HepG2 (cell line): ENCODE results near the gene MEGF11. TPM values are rescaled to one million over a fixed set of nuclear protein-coding genes. Genes with fewer than 3 reads are reported as not detected.

ENCODE experiments used
- ATAC-seq: fragments of 200-7000 bp; cut with Tn5 transposase; 3 replicates; pipeline ENCODE4 v1.9.1; 2020; ENCODE audit warnings: mild to moderate bottlenecking, moderate library complexity
- BruUV-seq: library from RNA; stranded (reverse); fragments of 400-500 nt; replicated peaks from 2 replicates; lab custom pipeline; 2021; lab: Mats Ljungman, UMichigan
- CTCF ChIA-PET: fragments of 300-600 bp; formaldehyde crosslinking; extraction: SDS; loops from one replicate; lab custom pipeline; 2021; ENCODE audit warnings: low total read pairs, inconsistent platforms, low intra/inter-chr PET ratio; lab: Yijun Ruan, JAX
- POLR2A ChIA-PET: fragments of 350-600 bp; sonication (Branson Sonifier 250); formaldehyde crosslinking; loops from one replicate; lab custom pipeline; 2020; ENCODE audit warnings: antibody characterized with exemption, inconsistent platforms; lab: Yijun Ruan, JAX
- DNase-seq: peaks from one replicate; pipeline ENCODE4 v3.0.0-alpha.2; 2015; ENCODE audit warnings: low spot score
- FAIRE-seq: peaks from 3 replicates; lab custom pipeline; 2011; peaks lifted over from hg19 to GRCh38; lab: Jason Lieb, UNC
- H2AFZ ChIP-seq: one replicate; pipeline ENCODE4 v1.6.1; 2011; ENCODE audit warnings: low read length, inconsistent platforms
- H3K27ac ChIP-seq: fragments of 300-600 bp; 3 replicates; pipeline ENCODE4 v1.8.0; 2011; ENCODE audit warnings: mixed run types, mild to moderate bottlenecking, mixed read lengths, low read length, inconsistent platforms; ENCODE audit not compliant: insufficient read depth; ENCODE audit errors: extremely low read length
- H3K27me3 ChIP-seq, 2 experiments: fragments of 200-600 bp in 1 of 2; 2 replicates in 1 of 2; 3 replicates in 1 of 2; pipeline versions ENCODE4 v1.6.0 to v1.8.0; 2011; ENCODE audit warnings: low read length in 2 of 2, mild to moderate bottlenecking in 2 of 2, moderate library complexity in 2 of 2, inconsistent platforms in 1 of 2; ENCODE audit not compliant: insufficient read depth in 2 of 2, control insufficient read depth in 1 of 2
- H3K36me3 ChIP-seq, 2 experiments: fragments of 200-600 bp in 1 of 2; replicated peaks in 1 of 2; 2 replicates in 1 of 2; 3 replicates in 1 of 2; pipeline versions ENCODE4 v1.5.1 to v1.8.0; 2011; ENCODE audit warnings: low read length in 2 of 2, inconsistent platforms in 1 of 2; ENCODE audit not compliant: insufficient read depth in 2 of 2, control insufficient read depth in 1 of 2
- H3K4me1 ChIP-seq: 2 replicates; pipeline ENCODE4 v1.5.1; 2012; ENCODE audit warnings: low read length, inconsistent platforms; ENCODE audit not compliant: insufficient read depth
- H3K4me2 ChIP-seq: 2 replicates; pipeline ENCODE4 v1.6.0; 2011; ENCODE audit warnings: low read depth, low read length, inconsistent platforms
- H3K4me3 ChIP-seq, 3 experiments: fragments of 200-600 bp in 1 of 3; sonication (generic), shearing (Covaris generic) in 1 of 3; replicated peaks in 1 of 3; 2 replicates each; pipeline ENCODE4 v1.5.1; 2011 to 2016; ENCODE audit warnings: low read length in 3 of 3, inconsistent platforms in 2 of 3, low read depth in 2 of 3, mild to moderate bottlenecking in 2 of 3, control low read depth in 1 of 3, mixed read lengths in 1 of 3; ENCODE audit not compliant: insufficient read depth in 1 of 3
- H3K79me2 ChIP-seq: one replicate; pipeline ENCODE4 v1.6.1; 2011; ENCODE audit warnings: low read length, inconsistent platforms; ENCODE audit not compliant: insufficient read depth
- H3K9ac ChIP-seq: 2 replicates; pipeline ENCODE4 v1.6.0; 2011; ENCODE audit warnings: mild to moderate bottlenecking, low read depth, low read length, inconsistent platforms; ENCODE audit not compliant: insufficient read depth
- H3K9me3 ChIP-seq: 2 replicates; pipeline ENCODE4 v1.5.1; 2012; ENCODE audit warnings: mild to moderate bottlenecking, low read length
- H4K20me1 ChIP-seq: 2 replicates; pipeline ENCODE4 v1.6.0; 2011; ENCODE audit warnings: inconsistent platforms, mild to moderate bottlenecking, low read length, moderate library complexity; ENCODE audit not compliant: insufficient read depth
- DMTF1 ChIP-seq: sonication (generic); formaldehyde crosslinking; IDR thresholded peaks from 2 replicates; pipeline ENCODE4 v1.4.0; 2020; ENCODE audit warnings: mild to moderate bottlenecking, missing genetic modification reagents
- TP53 ChIP-seq: sonication (generic); formaldehyde crosslinking; conservative IDR thresholded peaks from 2 replicates; pipeline ENCODE4 v1.4.0; 2020; ENCODE audit warnings: missing genetic modification reagents
- WGBS: methylation state at CpG from one replicate; pipeline ENCODE4 v1.1.6; 2017; ENCODE audit warnings: low lambda C conversion rate; 5-methylcytosine and 5-hydroxymethylcytosine counted together
- in situ Hi-C: cut with HindIII; loops from 2 replicates; pipeline ENCODE4 v1.10.0; 2017; ENCODE audit warnings: low pct_unique_long_range_greater_than_20kb; ENCODE audit not compliant: extremely low pct_ligation_motif_present
- intact Hi-C: fragments of 100-400 bp; cut with micrococcal nuclease; formaldehyde crosslinking; loops from one replicate; pipeline ENCODE4 v1.10.0; 2022; ENCODE audit not compliant: unreplicated experiment
- polyA plus RNA-seq, 8 experiments: library from polyadenylated mRNA; depleted of rRNA in 3 of 8; stranded (reverse) in 7 of 8; unstranded in 1 of 8; fragments of >200 nt; fragmentation: Illumina TruSeq in 4 of 8; extraction: Trizol in 4 of 8; gene quantifications; 2 replicates each; pipeline versions ENCODE4 v1.2.1 to v1.2.3, GENCODE V29; 2011 to 2016; ENCODE audit warnings: low read depth in 4 of 8, missing spikeins in 1 of 8, mixed read lengths in 1 of 8; ENCODE audit not compliant: insufficient read depth in 1 of 8
- total RNA-seq, 5 experiments: library from RNA; depleted of rRNA; stranded (reverse); fragments of >200 nt; fragmentation: Illumina TruSeq; extraction: Trizol; gene quantifications; 2 replicates each; pipeline ENCODE4 v1.2.3, GENCODE V29; 2016; ENCODE audit warnings: low read depth in 1 of 5
- TF ChIP-seq, protein P1 (sequence below): sonication (generic); formaldehyde crosslinking; IDR thresholded peaks from 2 replicates; pipeline ENCODE4 v1.4.0; 2020; ENCODE audit warnings: missing genetic modification reagents

The MEGF11 gene
- total and polyA plus RNA-seq, 2 of the 13 experiments (the other 11 are each of a cell fraction or from before 2014, with no cell fraction given) = not detected

DNA sequence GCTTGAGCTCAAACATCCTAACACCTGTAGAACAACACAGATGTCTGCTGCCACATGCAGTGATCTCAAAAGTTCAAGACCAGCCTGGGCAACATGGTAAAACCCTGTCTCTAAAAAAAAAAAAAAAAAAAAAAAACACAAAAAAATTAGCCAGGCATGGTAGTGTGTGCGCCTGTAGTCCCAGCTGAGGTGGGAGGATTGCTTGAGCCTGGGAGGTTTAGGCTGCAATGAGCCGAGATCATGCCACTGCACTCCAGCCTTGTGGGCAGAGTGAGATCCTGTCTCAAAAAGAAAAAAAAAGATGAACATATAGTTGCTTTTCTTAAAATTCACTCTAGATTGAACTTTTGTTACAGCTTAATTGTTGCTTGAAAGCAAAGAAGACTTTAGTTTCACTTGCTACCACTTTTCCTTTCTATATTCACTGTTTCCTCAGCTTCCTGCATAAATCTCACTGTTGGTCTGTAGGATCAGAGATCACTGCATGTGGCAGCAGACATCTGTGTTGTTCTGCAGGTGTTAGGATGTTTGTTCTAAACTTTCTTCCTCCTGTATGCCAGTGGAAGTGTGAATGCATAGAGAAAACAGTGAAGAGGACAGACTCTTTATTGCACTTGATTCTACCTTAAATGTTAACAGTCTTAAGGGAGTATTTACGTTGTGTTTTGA, 371.6 kb downstream of the MEGF11 start:
- in situ Hi-C loops = no loop called here
- no TSS peak for BruUV-seq
- Histone ChIP-seq H3K9ac (no peak overlapping the region), H3K27me3 (no peaks in the 10 kb centered on the region), H3K79me2 (peaks cover 8% of the 10 kb centered on the region), H2AFZ (no peak overlapping the region), H3K27ac (no peak overlapping the region), H3K4me1 (peaks cover 8% of the 10 kb centered on the region; the same call in 1 of the 2 replicates), H3K4me3 (no peak overlapping the region), H3K9me3 (no peaks in the 10 kb centered on the region), H4K20me1 (no peaks in the 10 kb centered on the region; the same call in 1 of the 2 replicates), H3K4me2 (no peak overlapping the region), H3K36me3 (peaks cover 12 to 89% of the 10 kb centered on the region in 2 experiments)
- no peak for DNase-seq
- WGBS = 94% methylated on average over 3 of the region's 3 CpGs
- TF ChIP-seq TP53 (CRISPR knock-in tag) (no peak), DMTF1 (no peak)
- TF ChIP-seq, protein P1, sequence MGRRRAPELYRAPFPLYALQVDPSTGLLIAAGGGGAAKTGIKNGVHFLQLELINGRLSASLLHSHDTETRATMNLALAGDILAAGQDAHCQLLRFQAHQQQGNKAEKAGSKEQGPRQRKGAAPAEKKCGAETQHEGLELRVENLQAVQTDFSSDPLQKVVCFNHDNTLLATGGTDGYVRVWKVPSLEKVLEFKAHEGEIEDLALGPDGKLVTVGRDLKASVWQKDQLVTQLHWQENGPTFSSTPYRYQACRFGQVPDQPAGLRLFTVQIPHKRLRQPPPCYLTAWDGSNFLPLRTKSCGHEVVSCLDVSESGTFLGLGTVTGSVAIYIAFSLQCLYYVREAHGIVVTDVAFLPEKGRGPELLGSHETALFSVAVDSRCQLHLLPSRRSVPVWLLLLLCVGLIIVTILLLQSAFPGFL (CRISPR knock-in tag) = no peak
- intact Hi-C loops = no loop called here
- no peak for FAIRE-seq
- CTCF ChIA-PET = no interaction called here
- POLR2A ChIA-PET = interaction anchor here (0.8 kb wide), 1 partner anchor 12 kb away, joined by 3 read pairs; the partner anchor contains the start of gene RAB11A
- ATAC-seq = no peak
